NCI-H82 (cell line): ENCODE results near the gene HLA-DOA.
A peak's percentile ranks its signal among the peaks of the same experiment; 100 is the strongest.

Source experiments
- DNase-seq: peaks from one replicate; lab custom pipeline; 2025; lab: John Stamatoyannopoulos, UW

HLA-DOA gene

GRCh38 chr6:33008944-33009861 lies at the start of gene HLA-DOA:
HLA-DOA (minus strand) TSS chr6:33009591.
- peak; percentile 54 for DNase-seq

GRCh38 chr6:33057222-33058150 lies 48.1 kb upstream of the HLA-DOA start:
- peak; percentile 22 for DNase-seq

- DNase-seq, result no peak
These were observed 43.8 kb upstream of the HLA-DOA start for GRCh38 chr6:33053230-33053629.

- DNase-seq, result no peak
These were observed 43.2 kb upstream of the HLA-DOA start for GRCh38 chr6:33052627-33053026.

GRCh38 chr6:33050014-33050810 lies 40.8 kb upstream of the HLA-DOA start:
- no peak for DNase-seq

GRCh38 chr6:33049323-33050013 lies 40.1 kb upstream of the HLA-DOA start:
- DNase-seq, result no peak

GRCh38 chr6:33040157-33040556 lies 30.8 kb upstream of the HLA-DOA start:
- DNase-seq, result no peak

GRCh38 chr6:33036535-33036934 lies 27.1 kb upstream of the HLA-DOA start:
- no peak for DNase-seq

GRCh38 chr6:33034554-33034953 lies 25.2 kb upstream of the HLA-DOA start:
- DNase-seq, result no peak

GRCh38 chr6:33030245-33030644 lies 20.9 kb upstream of the HLA-DOA start:
- no peak for DNase-seq

- DNase-seq, result no peak
These were observed 20.2 kb upstream of the HLA-DOA start for GRCh38 chr6:33029328-33030184.

GRCh38 chr6:33028220-33028849 lies 18.9 kb upstream of the HLA-DOA start:
- no peak for DNase-seq

- DNase-seq, result no peak
These were observed 15.1 kb upstream of the HLA-DOA start for GRCh38 chr6:33024521-33024920.

GRCh38 chr6:33023536-33023935 lies 14.1 kb upstream of the HLA-DOA start:
- no peak for DNase-seq

GRCh38 chr6:33021917-33022316 lies 12.5 kb upstream of the HLA-DOA start:
- no peak for DNase-seq

GRCh38 chr6:33019372-33019771 lies 10.0 kb upstream of the HLA-DOA start:
- DNase-seq, result no peak

- DNase-seq, result no peak
These were observed 9.5 kb upstream of the HLA-DOA start for GRCh38 chr6:33018904-33019303.

GRCh38 chr6:33018418-33018817 lies 9.0 kb upstream of the HLA-DOA start:
- no peak for DNase-seq

- DNase-seq, result no peak
These were observed 8.4 kb upstream of the HLA-DOA start for GRCh38 chr6:33017694-33018353.
